ENCODE data around the gene SDK1.

SDK1 gene

GRCh38 chr7:3495530-3495929 is 194.5 kb downstream of the SDK1 start:
- no peak overlapping the region for H3K27ac ChIP-seq
- no peak for TF ChIP-seq CTCF (conservative IDR thresholded peaks at IDR 0.05)
- no peak for TF ChIP-seq ZFX (IDR thresholded peaks at IDR 0.05)

GRCh38 chr7:3495954-3496353 is 194.9 kb downstream of the SDK1 start:
- H3K27ac ChIP-seq, result no peak overlapping the region
- no peak for TF ChIP-seq ZFX (IDR thresholded peaks at IDR 0.05)
- no peak for TF ChIP-seq CTCF (conservative IDR thresholded peaks at IDR 0.05)

- no peak for TF ChIP-seq ZFX (IDR thresholded peaks at IDR 0.05)
- TF ChIP-seq CTCF (conservative IDR thresholded peaks at IDR 0.05), result no peak
These were observed 196.7 kb downstream of the SDK1 start for GRCh38 chr7:3497796-3498195.

GRCh38 chr7:3501671-3502070 is 200.6 kb downstream of the SDK1 start:
- no peak for TF ChIP-seq ZFX (IDR thresholded peaks at IDR 0.05)
- TF ChIP-seq CTCF (conservative IDR thresholded peaks at IDR 0.05), result no peak
- H3K27ac ChIP-seq, result no peak overlapping the region

More at GRCh38 chr7:3497796-3498195, 196.7 kb downstream of the SDK1 start:
- no peak overlapping the region for H3K27ac ChIP-seq

- TF ChIP-seq CTCF (conservative IDR thresholded peaks at IDR 0.05) (no peak), ZFX (IDR thresholded peaks at IDR 0.05) (no peak)
- H3K27ac ChIP-seq, result no peak overlapping the region
These were observed 203.3 kb downstream of the SDK1 start for GRCh38 chr7:3504384-3504783.

- TF ChIP-seq CTCF (conservative IDR thresholded peaks at IDR 0.05) (no peak), ZFX (IDR thresholded peaks at IDR 0.05) (no peak)
- H3K27ac ChIP-seq, result no peak overlapping the region
These were observed 209.3 kb downstream of the SDK1 start for GRCh38 chr7:3510101-3511020.

- TF ChIP-seq CTCF (conservative IDR thresholded peaks at IDR 0.05) (no peak), ZFX (IDR thresholded peaks at IDR 0.05) (no peak)
- H3K27ac ChIP-seq, result no peak overlapping the region
These were observed 216.3 kb downstream of the SDK1 start for GRCh38 chr7:3517344-3517743.
